ENCODE results near the gene STYXL1. TPM values are rescaled to one million over a fixed set of nuclear protein-coding genes. Genes with fewer than 3 reads are reported as not detected.
A peak's percentile ranks its signal among the peaks of the same experiment; 100 is the strongest.

STYXL1 gene
- total RNA-seq, 1 donor from 2014 or later, result 28.4 TPM

DNA sequence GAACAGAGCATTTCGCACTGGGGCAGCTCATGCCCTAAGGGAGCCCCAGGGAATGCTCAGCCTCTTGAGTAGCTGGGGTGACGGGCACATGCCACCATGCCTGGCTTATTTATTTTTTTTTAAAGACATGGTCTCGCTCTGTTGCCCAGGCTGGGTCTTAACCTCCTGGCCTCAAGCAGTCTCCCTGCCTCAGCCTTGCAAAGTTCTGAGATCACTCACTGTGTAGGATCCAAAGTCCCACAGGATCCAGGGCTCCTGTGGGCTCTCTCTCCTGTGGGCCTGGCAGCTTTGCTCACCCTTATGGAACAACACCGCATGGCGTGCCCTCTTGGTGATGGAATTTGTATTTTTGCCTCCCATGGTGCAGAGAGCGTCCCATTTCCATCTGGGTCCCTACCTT lies 87.4 kb downstream of the STYXL1 start:
- no peak for DNase-seq (ENCODE audit: low spot score)

GRCh38 chr7:75958802-75959543 lies 88.8 kb downstream of the STYXL1 start:
- no peak for DNase-seq (ENCODE audit: low spot score)

- DNase-seq (ENCODE audit: low spot score), result peak; percentile 83
Measured at GRCh38 chr7:75957021-75957736, 90.6 kb downstream of the STYXL1 start.

GRCh38 chr7:75955331-75955955 lies 92.4 kb downstream of the STYXL1 start:
- DNase-seq (ENCODE audit: low spot score), result no peak

DNA sequence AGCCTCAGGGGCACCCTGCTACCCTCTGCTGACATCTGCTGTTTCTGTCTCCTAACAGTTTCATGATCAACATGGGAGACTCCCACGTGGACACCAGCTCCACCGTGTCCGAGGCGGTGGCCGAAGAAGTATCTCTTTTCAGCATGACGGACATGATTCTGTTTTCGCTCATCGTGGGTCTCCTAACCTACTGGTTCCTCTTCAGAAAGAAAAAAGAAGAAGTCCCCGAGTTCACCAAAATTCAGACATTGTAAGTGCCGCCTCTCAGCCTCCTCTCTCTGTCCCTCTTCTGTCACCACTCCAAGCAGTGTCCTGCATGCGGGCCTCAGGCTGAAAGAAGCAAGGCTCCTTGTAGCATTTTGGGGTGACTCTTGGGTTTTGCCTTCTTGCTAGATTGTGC lies 93.9 kb downstream of the STYXL1 start:
- no peak for DNase-seq (ENCODE audit: low spot score)

- DNase-seq (ENCODE audit: low spot score), result no peak
Measured at GRCh38 chr7:75953431-75953830, 94.4 kb downstream of the STYXL1 start.

GRCh38 chr7:75951506-75951905 lies 96.3 kb downstream of the STYXL1 start:
- no peak for DNase-seq (ENCODE audit: low spot score)

GRCh38 chr7:75950111-75950681 lies 97.6 kb downstream of the STYXL1 start:
- DNase-seq (ENCODE audit: low spot score), result no peak

- DNase-seq (ENCODE audit: low spot score), result no peak
Measured at GRCh38 chr7:75948179-75948578, 99.6 kb downstream of the STYXL1 start.

Other genes with a start within 250 kb of the STYXL1 start
- 0.92 TPM for gene CCL24, start 234.2 kb downstream of the STYXL1 start, total RNA-seq
- gene RHBDD2, start 169.0 kb downstream of the STYXL1 start, total RNA-seq, result 56.4 TPM
- gene POR, start 132.8 kb downstream of the STYXL1 start, total RNA-seq, result 195 TPM
- gene TMEM120A, start 53.4 kb downstream of the STYXL1 start, total RNA-seq, result 69.1 TPM
- 135 TPM for gene MDH2, start 106 bp upstream of the STYXL1 start, total RNA-seq
- 1.6 TPM for gene SRRM3, start 153.9 kb upstream of the STYXL1 start, total RNA-seq